Thyroid gland (tissue), 4 donors: ENCODE measurements around the gene RBBP8. TPM values are rescaled to one million over a fixed set of nuclear protein-coding genes. Genes with fewer than 3 reads are reported as not detected.

Source experiments
- DNase-seq, 2 donors: peaks; one replicate each; pipeline ENCODE4 v3.0.0-alpha.2; 2019
- H3K27ac ChIP-seq, 3 donors: fragments of 200-600 bp; sonication (generic); 1 replicate in 2 of 3; 2 replicates in 1 of 3; pipeline ENCODE4 v1.5.1; 2016 to 2019; ENCODE audit warnings: mild to moderate bottlenecking in 1 of 3, moderate library complexity in 1 of 3
- H3K27me3 ChIP-seq: fragments of 200-600 bp; sonication (generic); one replicate; pipeline ENCODE4 v1.5.1; 2019
- H3K36me3 ChIP-seq, 2 donors: fragments of 200-600 bp; sonication (generic); one replicate each; pipeline ENCODE4 v1.5.1; 2016 to 2019
- H3K4me1 ChIP-seq, 2 donors: fragments of 200-600 bp; sonication (generic); one replicate each; pipeline ENCODE4 v1.5.1; 2017 to 2019
- H3K4me3 ChIP-seq, 3 donors: fragments of 200-600 bp; sonication (generic); replicated peaks in 1 of 3; 1 replicate in 2 of 3; 2 replicates in 1 of 3; pipeline ENCODE4 v1.5.1; 2016; ENCODE audit warnings: mild to moderate bottlenecking in 1 of 3
- H3K9me3 ChIP-seq: fragments of 200-600 bp; sonication (generic); one replicate; pipeline ENCODE4 v1.5.1; 2017
- POLR2A ChIP-seq, 2 donors: fragments of 450-650 bp; IDR thresholded peaks; one replicate each; pipeline ENCODE4 v1.6.1; 2017; ENCODE audit warnings: antibody characterized with exemption in 2 of 2, mild to moderate bottlenecking in 2 of 2, moderate library complexity in 1 of 2
- WGBS, 2 donors: methylation state at CpG; one replicate each; pipeline ENCODE4 v1.1.5; 2017; 5-methylcytosine and 5-hydroxymethylcytosine counted together
- intact Hi-C: fragments of 100-400 bp; cut with DNase I; formaldehyde crosslinking; loops from one replicate; pipeline ENCODE4 v1.15.1; 2023
- total RNA-seq, 4 donors: library from RNA; depleted of rRNA; stranded (reverse); fragments of >200 nt; gene quantifications; one replicate each; pipeline ENCODE4 v1.2.3, GENCODE V29; 2016
- TF ChIP-seq, protein P1 (sequence below), 6 experiments: fragments of 200-600 bp in 3 of 6; fragments of 450-650 bp in 3 of 6; sonication (generic) in 3 of 6; IDR thresholded peaks; one replicate each; pipeline ENCODE4 v1.5.1; 2016 to 2019; ENCODE audit warnings: antibody characterized with exemption in 6 of 6, mild to moderate bottlenecking in 2 of 6, inconsistent platforms in 1 of 6, moderate library complexity in 1 of 6

RBBP8 gene
- total RNA-seq, 4 donors from 2014 or later, result 29.2 to 51.3 (median 42.5) TPM

GRCh38 chr18:23067236-23067635, 134.1 kb downstream of the RBBP8 start:
- Histone ChIP-seq H3K4me3 (no peak overlapping the region), H3K9me3 (no peaks in the 10 kb centered on the region), H3K4me1 (no peaks in the 10 kb centered on the region), H3K36me3 (no peaks in the 10 kb centered on the region), H3K27ac (no peak overlapping the region), H3K27me3 (no peaks in the 10 kb centered on the region)
- intact Hi-C loops, result no loop called here
- no peak for DNase-seq
- TF ChIP-seq, protein P1, sequence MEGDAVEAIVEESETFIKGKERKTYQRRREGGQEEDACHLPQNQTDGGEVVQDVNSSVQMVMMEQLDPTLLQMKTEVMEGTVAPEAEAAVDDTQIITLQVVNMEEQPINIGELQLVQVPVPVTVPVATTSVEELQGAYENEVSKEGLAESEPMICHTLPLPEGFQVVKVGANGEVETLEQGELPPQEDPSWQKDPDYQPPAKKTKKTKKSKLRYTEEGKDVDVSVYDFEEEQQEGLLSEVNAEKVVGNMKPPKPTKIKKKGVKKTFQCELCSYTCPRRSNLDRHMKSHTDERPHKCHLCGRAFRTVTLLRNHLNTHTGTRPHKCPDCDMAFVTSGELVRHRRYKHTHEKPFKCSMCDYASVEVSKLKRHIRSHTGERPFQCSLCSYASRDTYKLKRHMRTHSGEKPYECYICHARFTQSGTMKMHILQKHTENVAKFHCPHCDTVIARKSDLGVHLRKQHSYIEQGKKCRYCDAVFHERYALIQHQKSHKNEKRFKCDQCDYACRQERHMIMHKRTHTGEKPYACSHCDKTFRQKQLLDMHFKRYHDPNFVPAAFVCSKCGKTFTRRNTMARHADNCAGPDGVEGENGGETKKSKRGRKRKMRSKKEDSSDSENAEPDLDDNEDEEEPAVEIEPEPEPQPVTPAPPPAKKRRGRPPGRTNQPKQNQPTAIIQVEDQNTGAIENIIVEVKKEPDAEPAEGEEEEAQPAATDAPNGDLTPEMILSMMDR (IDR thresholded peaks at IDR 0.05), result no peak
- no peak for TF ChIP-seq POLR2A (IDR thresholded peaks at IDR 0.05)
- WGBS, 2 donors, result 48 to 53% methylated on average over 4 of the region's 4 CpGs

GRCh38 chr18:23068011-23068410, 134.9 kb downstream of the RBBP8 start:
- no peaks in the 10 kb centered on the region for H3K27me3 ChIP-seq
- no peaks in the 10 kb centered on the region for H3K4me1 ChIP-seq
- intact Hi-C loops, result no loop called here
- no peak overlapping the region for H3K4me3 ChIP-seq
- TF ChIP-seq POLR2A (IDR thresholded peaks at IDR 0.05), result no peak
- TF ChIP-seq, protein P1 (IDR thresholded peaks at IDR 0.05), result no peak
- 88 to 93% methylated on average over 4 of the region's 4 CpGs for WGBS, 2 donors
- H3K27ac ChIP-seq, result no peak overlapping the region
- no peaks in the 10 kb centered on the region for H3K9me3 ChIP-seq
- H3K36me3 ChIP-seq, result no peaks in the 10 kb centered on the region
- DNase-seq, result no peak

GRCh38 chr18:23068570-23069310, 135.6 kb downstream of the RBBP8 start:
- TF ChIP-seq, protein P1 (IDR thresholded peaks at IDR 0.05), result no peak
- no peak for TF ChIP-seq POLR2A (IDR thresholded peaks at IDR 0.05)
- Histone ChIP-seq H3K27me3 (no peaks in the 10 kb centered on the region), H3K9me3 (no peaks in the 10 kb centered on the region), H3K4me1 (no peaks in the 10 kb centered on the region), H3K36me3 (no peaks in the 10 kb centered on the region), H3K4me3 (no peak overlapping the region), H3K27ac (no peak overlapping the region)
- no peak for DNase-seq
- intact Hi-C loops, result no loop called here
- WGBS, 2 donors, result 77 to 87% methylated on average over 7 of the region's 7 CpGs

DNA sequence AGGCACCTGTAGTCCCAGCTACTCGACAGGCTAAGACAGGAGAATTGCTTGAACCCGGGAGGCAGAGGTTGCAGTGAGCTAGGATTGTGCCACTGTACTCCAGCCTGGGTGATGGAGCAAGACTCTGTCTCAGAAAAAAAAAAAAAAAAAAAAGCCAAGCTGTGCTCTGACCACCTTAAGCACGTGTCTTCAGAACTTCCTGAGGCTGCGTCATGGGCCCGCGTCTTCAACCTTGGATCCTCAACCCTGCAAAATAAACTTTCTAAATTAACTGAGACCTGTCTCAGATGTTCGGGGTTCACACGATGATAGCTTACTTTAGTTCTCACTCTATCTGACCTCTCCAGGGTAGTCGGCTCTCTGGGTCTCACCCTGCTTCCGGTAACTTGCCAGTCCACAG, 136.4 kb downstream of the RBBP8 start:
- Histone ChIP-seq H3K9me3 (no peaks in the 10 kb centered on the region), H3K4me1 (no peaks in the 10 kb centered on the region), H3K27me3 (no peaks in the 10 kb centered on the region), H3K36me3 (no peaks in the 10 kb centered on the region), H3K27ac (no peak overlapping the region), H3K4me3 (no peak overlapping the region)
- intact Hi-C loops, result no loop called here
- 78 to 89% methylated on average over 10 of the region's 10 CpGs for WGBS, 2 donors
- TF ChIP-seq POLR2A (IDR thresholded peaks at IDR 0.05), result no peak
- TF ChIP-seq, protein P1 (IDR thresholded peaks at IDR 0.05), result no peak
- no peak for DNase-seq

- TF ChIP-seq, protein P1 (IDR thresholded peaks at IDR 0.05), result no peak
- TF ChIP-seq POLR2A (IDR thresholded peaks at IDR 0.05), result no peak
- no peaks in the 10 kb centered on the region for H3K27me3 ChIP-seq
- WGBS, 2 donors, result 89 to 90% methylated on average over 1 of the region's 1 CpG
These were observed 136.8 kb downstream of the RBBP8 start for GRCh38 chr18:23069898-23070297.

More at GRCh38 chr18:23069898-23070297, 136.8 kb downstream of the RBBP8 start:
- H3K4me1 ChIP-seq, result no peaks in the 10 kb centered on the region
- H3K27ac ChIP-seq, result no peak overlapping the region
- H3K9me3 ChIP-seq, result no peaks in the 10 kb centered on the region
- intact Hi-C loops, result no loop called here
- H3K4me3 ChIP-seq, result no peak overlapping the region
- DNase-seq, result no peak
- no peaks in the 10 kb centered on the region for H3K36me3 ChIP-seq
